Measurements from ENCODE around the gene ANO9. TPM values are rescaled to one million over a fixed set of nuclear protein-coding genes. Genes with fewer than 3 reads are reported as not detected.

ANO9 gene
- total RNA-seq, 6 donors from 2014 or later: 11.7 to 62.9 (median 18.8) TPM

DNA sequence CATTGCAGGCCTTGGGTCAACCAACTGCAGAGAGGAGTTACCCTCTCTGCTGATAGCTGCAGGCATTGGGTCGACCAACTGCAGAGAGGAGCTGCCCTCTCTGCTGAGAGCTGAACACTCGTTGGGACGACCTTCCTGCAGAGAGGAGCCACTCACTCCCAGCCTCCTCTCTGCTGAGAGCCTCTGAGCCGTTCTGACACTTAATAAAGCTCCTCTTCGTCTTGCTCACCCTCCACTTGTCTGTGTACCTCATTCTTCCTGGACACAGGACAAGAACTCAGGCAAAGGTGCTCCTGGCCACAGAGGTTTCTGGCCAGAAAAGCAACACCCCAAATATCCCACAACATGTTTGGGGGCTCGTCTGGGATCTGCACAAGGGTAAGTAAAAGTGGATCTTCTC is 55.3 kb downstream of the ANO9 start:
- no peaks in the 10 kb centered on the region for H3K27me3 ChIP-seq
- TF ChIP-seq POLR2AphosphoS5 (IDR thresholded peaks at IDR 0.05) (no peak), EP300 (IDR thresholded peaks at IDR 0.05) (no peak), POLR2A (IDR thresholded peaks at IDR 0.05) (no peak)
- TF ChIP-seq, protein P1, sequence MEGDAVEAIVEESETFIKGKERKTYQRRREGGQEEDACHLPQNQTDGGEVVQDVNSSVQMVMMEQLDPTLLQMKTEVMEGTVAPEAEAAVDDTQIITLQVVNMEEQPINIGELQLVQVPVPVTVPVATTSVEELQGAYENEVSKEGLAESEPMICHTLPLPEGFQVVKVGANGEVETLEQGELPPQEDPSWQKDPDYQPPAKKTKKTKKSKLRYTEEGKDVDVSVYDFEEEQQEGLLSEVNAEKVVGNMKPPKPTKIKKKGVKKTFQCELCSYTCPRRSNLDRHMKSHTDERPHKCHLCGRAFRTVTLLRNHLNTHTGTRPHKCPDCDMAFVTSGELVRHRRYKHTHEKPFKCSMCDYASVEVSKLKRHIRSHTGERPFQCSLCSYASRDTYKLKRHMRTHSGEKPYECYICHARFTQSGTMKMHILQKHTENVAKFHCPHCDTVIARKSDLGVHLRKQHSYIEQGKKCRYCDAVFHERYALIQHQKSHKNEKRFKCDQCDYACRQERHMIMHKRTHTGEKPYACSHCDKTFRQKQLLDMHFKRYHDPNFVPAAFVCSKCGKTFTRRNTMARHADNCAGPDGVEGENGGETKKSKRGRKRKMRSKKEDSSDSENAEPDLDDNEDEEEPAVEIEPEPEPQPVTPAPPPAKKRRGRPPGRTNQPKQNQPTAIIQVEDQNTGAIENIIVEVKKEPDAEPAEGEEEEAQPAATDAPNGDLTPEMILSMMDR (IDR thresholded peaks at IDR 0.05): no peak
- WGBS, 2 donors: 86 to 95% methylated on average over 6 of the region's 6 CpGs
- H3K4me1 ChIP-seq: no peaks in the 10 kb centered on the region
- no peak overlapping the region for H3K27ac ChIP-seq
- H3K4me3 ChIP-seq: no peak overlapping the region
- H3K9me3 ChIP-seq: peaks cover 0 to 17% (median 9%) of the 10 kb centered on the region in 4 donors
- H3K36me3 ChIP-seq: no peaks in the 10 kb centered on the region
- DNase-seq: no peak
- no peak for ATAC-seq (ENCODE audit: low FRiP score in 2 of 2)

DNA sequence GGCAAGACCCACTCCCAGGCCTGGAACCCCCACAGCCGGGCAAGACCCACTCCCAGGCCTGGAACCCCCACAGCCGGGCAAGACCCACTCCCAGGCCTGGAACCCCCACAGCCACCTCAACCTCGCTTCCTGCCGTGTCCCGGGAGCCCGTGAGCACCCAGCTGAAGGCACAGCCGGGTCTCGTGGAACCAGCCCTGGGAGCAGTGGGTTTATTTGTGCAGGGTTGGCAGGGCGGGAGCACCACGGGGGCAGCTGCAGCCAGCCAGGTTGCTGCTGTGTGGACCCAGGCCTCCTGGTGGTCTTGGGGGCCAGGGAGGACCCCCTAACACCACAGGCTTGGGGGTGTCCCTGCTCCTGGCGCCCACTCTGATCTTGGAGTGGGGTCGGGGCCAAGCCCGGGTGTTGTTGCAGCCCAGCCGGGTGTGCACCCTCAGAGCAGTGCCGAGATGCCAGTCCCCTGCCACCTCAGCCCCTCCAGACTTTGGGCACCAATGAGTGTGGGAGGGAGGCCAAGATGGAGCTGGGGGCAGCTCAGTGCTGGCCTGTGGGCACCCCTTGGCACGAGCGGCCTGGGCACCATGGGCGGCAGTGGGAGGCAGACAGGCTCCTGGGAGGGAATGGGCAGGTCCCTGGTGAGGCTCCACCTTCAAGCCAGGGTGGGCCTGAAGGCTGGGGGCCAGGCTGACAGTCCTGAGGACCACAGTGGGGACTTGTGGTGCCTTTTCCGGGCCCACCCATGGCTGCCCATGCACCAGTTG is 56.0 kb downstream of the ANO9 start:
- peaks cover 0 to 17% (median 9%) of the 10 kb centered on the region in 4 donors for H3K9me3 ChIP-seq
- peak in 1 of 2 donors; percentile 61 for DNase-seq
- no peaks in the 10 kb centered on the region for H3K36me3 ChIP-seq
- ATAC-seq (ENCODE audit: low FRiP score in 2 of 2): no peak
- H3K4me1 ChIP-seq: no peaks in the 10 kb centered on the region
- TF ChIP-seq EP300 (IDR thresholded peaks at IDR 0.05): no peak
- no peak for TF ChIP-seq POLR2AphosphoS5 (IDR thresholded peaks at IDR 0.05)
- no peak for TF ChIP-seq POLR2A (IDR thresholded peaks at IDR 0.05)
- TF ChIP-seq, protein P1 (IDR thresholded peaks at IDR 0.05): no peak
- WGBS, 2 donors: 84 to 95% methylated on average over 6 to 14 of the region's 19 CpGs
- H3K27ac ChIP-seq: no peak overlapping the region
- H3K4me3 ChIP-seq: no peak overlapping the region
- H3K27me3 ChIP-seq: no peaks in the 10 kb centered on the region

DNA sequence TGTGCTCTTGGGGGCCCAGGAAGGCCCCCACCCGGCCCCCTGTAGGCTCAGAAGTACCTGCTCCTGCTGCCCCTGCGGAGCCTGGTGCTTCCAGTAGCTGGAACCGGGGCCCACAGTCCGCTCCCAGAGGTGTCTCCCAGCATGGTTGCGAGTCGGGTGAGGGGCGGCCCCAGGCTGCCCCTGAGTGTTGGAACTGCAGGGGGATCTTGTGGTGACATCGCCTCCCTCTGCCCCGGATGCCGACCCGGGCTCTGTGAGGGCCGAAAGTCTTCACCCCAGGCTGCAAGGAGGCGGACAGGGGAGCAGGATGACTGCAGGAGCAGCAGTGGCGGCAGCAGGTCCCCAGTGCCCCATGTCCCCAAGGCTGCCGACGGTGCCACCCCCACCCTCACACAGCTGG is 57.3 kb downstream of the ANO9 start:
- Histone ChIP-seq H3K36me3 (no peaks in the 10 kb centered on the region), H3K4me3 (no peak overlapping the region), H3K4me1 (no peaks in the 10 kb centered on the region), H3K27me3 (no peaks in the 10 kb centered on the region), H3K9me3 (peaks cover 0 to 17% (median 9%) of the 10 kb centered on the region in 4 donors), H3K27ac (no peak overlapping the region)
- peak in 1 of 2 donors; percentile 68 for DNase-seq
- TF ChIP-seq EP300 (IDR thresholded peaks at IDR 0.05): no peak
- TF ChIP-seq POLR2AphosphoS5 (IDR thresholded peaks at IDR 0.05): no peak
- TF ChIP-seq POLR2A (IDR thresholded peaks at IDR 0.05): no peak
- TF ChIP-seq, protein P1 (IDR thresholded peaks at IDR 0.05): no peak
- WGBS, 2 donors: 88 to 100% methylated on average over 2 to 14 of the region's 16 CpGs
- no peak for ATAC-seq (ENCODE audit: low FRiP score in 2 of 2)

DNA sequence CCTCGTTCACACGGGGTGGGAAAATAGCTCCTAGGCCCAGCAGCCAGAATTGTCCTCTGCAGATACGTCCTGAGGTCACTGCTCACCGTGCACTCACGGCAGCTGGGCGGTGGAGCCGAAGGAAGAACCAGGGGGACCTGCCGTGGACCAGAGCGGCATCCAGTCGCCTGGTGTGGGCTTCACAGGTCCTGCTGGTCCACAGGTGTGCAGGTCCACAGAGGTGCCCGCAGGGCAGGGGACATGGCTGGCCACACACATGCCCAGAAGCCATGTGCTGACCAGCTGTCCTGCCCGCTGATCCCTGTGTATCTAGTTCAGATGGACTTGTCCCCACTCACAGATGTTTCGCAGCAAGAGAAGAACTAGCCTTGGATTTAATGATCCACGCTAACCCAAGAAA is 58.4 kb downstream of the ANO9 start:
- 90 to 95% methylated on average over 14 of the region's 14 CpGs for WGBS, 2 donors
- Histone ChIP-seq H3K27ac (no peak overlapping the region), H3K9me3 (peaks cover 0 to 17% (median 9%) of the 10 kb centered on the region in 4 donors), H3K36me3 (no peaks in the 10 kb centered on the region), H3K4me1 (no peaks in the 10 kb centered on the region), H3K4me3 (no peak overlapping the region), H3K27me3 (no peaks in the 10 kb centered on the region)
- DNase-seq: peak in 1 of 2 donors; percentile 61
- no peak for ATAC-seq (ENCODE audit: low FRiP score in 2 of 2)
- TF ChIP-seq POLR2AphosphoS5 (IDR thresholded peaks at IDR 0.05) (no peak), EP300 (IDR thresholded peaks at IDR 0.05) (no peak), POLR2A (IDR thresholded peaks at IDR 0.05) (no peak)
- TF ChIP-seq, protein P1 (IDR thresholded peaks at IDR 0.05): no peak

Data from upper lobe of left lung (tissue), 6 donors.